Natural killer cell treated with Interleukin-12 subunit alpha and Interleukin-12 subunit beta and Interleukin-15 and Interleukin-18, amount 100 ng/mL, for 72 hours (primary cell): Measurements from ENCODE around the gene CCR9. TPM values are rescaled to one million over a fixed set of nuclear protein-coding genes. Genes with fewer than 3 reads are reported as not detected.
"Not testable (repeated sequence)": the region's sequence is repeated elsewhere in the genome, so short reads cannot be mapped to it uniquely, and the experiment has no call there.

ENCODE experiments used
- ATAC-seq, 2 donors: fragments of 150-1000 bp; cut with Tn5 transposase in 1 of 2; sonication (Bioruptor Pico), chemical (Tn5 transposase) in 1 of 2; 2 replicates each; pipeline ENCODE4 v1.10.0; 2021
- DNase-seq: peaks from one replicate; pipeline ENCODE4 v3.0.0; 2022; ENCODE audit warnings: low spot score
- H3K27ac Mint-ChIP-seq, 2 donors: 1 replicate in 1 of 2; 2 replicates in 1 of 2; pipeline ENCODE4 v1.8.0; 2022; ENCODE audit warnings: mixed read lengths in 2 of 2, mild to moderate bottlenecking in 1 of 2, moderate library complexity in 1 of 2
- H3K27me3 Mint-ChIP-seq, 2 donors: 1 replicate in 1 of 2; 2 replicates in 1 of 2; pipeline ENCODE4 v1.8.0; 2022; ENCODE audit warnings: mixed read lengths in 2 of 2
- H3K36me3 Mint-ChIP-seq: one replicate; pipeline ENCODE4 v1.8.0; 2022; ENCODE audit warnings: mixed read lengths
- H3K4me1 Mint-ChIP-seq, 2 donors: 1 replicate in 1 of 2; 2 replicates in 1 of 2; pipeline ENCODE4 v1.8.0; 2022; ENCODE audit warnings: low read depth in 2 of 2, mixed read lengths in 2 of 2, mild to moderate bottlenecking in 1 of 2
- H3K4me3 Mint-ChIP-seq: one replicate; pipeline ENCODE4 v1.8.0; 2022; ENCODE audit warnings: mixed read lengths
- H3K9me3 Mint-ChIP-seq: 2 replicates; pipeline ENCODE4 v1.8.0; 2022; ENCODE audit warnings: mixed read lengths
- total RNA-seq, 2 donors: library from RNA; stranded (reverse); gene quantifications; one replicate each; pipeline ENCODE4 v1.2.3, GENCODE V29; 2022

The CCR9 gene
- not detected for total RNA-seq

DNA sequence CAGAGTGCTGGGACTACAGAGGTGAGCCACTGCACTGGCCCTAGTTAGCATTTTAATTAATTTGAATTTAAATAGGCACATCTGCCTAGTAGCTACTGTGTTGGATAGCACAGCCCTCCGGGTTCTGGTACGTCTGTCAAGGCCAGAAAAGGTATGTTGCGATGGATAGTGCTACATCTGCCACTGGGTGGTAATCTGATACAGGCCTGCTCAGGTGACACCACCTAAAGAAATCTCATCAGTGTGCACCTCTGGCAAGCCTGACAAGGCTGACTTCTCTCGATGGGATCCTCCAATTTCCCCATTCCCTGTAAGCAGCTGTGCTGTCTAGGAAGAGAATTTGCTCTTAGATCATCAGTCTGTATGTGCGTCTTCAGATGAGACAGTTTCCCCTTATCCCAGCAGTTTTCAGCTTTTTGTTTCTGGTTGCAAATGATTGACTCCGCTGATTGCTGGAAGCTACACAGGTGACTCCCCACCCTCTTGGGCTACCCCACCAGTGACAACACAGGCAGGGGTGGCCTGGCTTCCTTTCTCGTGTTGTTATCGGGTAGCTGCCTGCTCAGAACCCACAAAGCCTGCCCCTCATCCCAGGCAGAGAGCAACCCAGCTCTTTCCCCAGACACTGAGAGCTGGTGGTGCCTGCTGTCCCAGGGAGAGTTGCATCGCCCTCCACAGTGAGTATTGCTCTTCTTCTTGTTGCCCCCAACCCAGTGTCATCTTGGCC lies at the start of gene CCR9:
CCR9 (plus strand) TSS at position 565 of the 727 bp plus-strand sequence. CDS start 8,391 bp downstream, outside the sequence.
- DNase-seq (no peak), ATAC-seq (no peak)
- Mint-ChIP-seq H3K36me3 (no peaks in the 10 kb centered on the region), H3K9me3 (no peaks in the 10 kb centered on the region), H3K27ac (no peak within 1 kb of the TSS), H3K4me3 (no peak within 1 kb of the TSS), H3K4me1 (peaks cover 7 to 22% of the 10 kb centered on the region in 2 donors), H3K27me3 (peaks cover 19 to 20% of the 10 kb centered on the region in 2 donors)

- ATAC-seq = no peak
- Mint-ChIP-seq H3K36me3 (no peaks in the 10 kb centered on the region), H3K4me3 (no peak overlapping the region)
These were observed 47.9 kb upstream of the CCR9 start for GRCh38 chr3:45838466-45838865.

GRCh38 chr3:45841420-45841756 lies 45.0 kb upstream of the CCR9 start:
- Mint-ChIP-seq H3K27ac (peak overlapping the region; percentile 90 to 91), H3K4me3 (peak overlapping the region; percentile 95), H3K4me1 (peaks cover 14 to 36% of the 10 kb centered on the region in 2 donors), H3K36me3 (no peaks in the 10 kb centered on the region), H3K27me3 (no peaks in the 10 kb centered on the region), H3K9me3 (no peaks in the 10 kb centered on the region)
- DNase-seq (no peak), ATAC-seq (peak in 1 of 2 donors; percentile 60)

More at GRCh38 chr3:45838466-45838865, 47.9 kb upstream of the CCR9 start:
- DNase-seq = no peak
- H3K4me1 Mint-ChIP-seq = peaks cover 14 to 24% of the 10 kb centered on the region in 2 donors
- no peak overlapping the region for H3K27ac Mint-ChIP-seq
- no peaks in the 10 kb centered on the region for H3K27me3 Mint-ChIP-seq
- no peaks in the 10 kb centered on the region for H3K9me3 Mint-ChIP-seq

DNA sequence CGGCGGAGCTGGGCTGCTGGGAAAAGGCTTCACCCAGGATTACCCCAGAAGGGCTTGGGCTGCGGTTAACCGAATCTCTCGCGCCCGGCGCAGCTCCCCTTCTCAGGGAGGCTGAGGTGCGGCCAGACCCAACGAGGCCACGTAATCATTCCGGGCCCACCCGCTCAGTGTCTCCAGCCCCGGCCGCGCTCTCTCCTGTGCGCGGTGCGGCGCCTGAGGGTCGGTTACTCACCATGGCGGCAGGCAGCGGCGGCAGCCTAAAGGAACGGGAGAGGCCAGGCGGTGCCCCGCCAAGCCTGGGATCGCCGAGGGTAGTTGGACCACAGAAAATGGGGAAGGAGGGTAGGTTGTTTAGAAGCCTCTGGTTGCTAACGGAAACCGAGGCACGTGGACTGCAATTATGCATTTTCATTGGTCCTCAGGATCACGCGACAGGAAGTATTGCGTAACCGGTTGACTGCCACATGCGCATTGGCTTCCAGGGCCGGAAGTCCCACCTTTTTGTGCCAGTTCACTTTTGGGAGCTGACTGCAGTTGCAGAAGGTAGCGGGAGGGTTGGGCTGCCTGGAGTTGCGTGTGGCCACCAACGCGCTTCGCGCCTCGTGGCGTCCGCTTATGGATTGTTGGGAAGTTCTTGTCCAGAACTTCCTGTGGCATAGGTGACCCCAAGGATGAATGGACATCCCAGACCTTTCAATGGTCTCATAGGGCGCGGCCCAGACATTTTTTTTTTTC lies 44.4 kb upstream of the CCR9 start, which contains the start of gene LZTFL1:
LZTFL1 (minus strand) TSS at position 363 of the 735 bp plus-strand sequence; CDS start at position 235, 128 bp downstream.
- Mint-ChIP-seq H3K9me3 (no peaks in the 10 kb centered on the region), H3K27me3 (no peaks in the 10 kb centered on the region), H3K36me3 (no peaks in the 10 kb centered on the region), H3K4me3 (peak within 1 kb of the TSS; percentile 95), H3K27ac (peak within 1 kb of the TSS; percentile 90 to 91), H3K4me1 (peaks cover 14 to 36% of the 10 kb centered on the region in 2 donors)
- DNase-seq = peak; percentile 93
- peak; percentile 90 to 93 for ATAC-seq

GRCh38 chr3:45842851-45843625 lies 43.3 kb upstream of the CCR9 start:
- peak overlapping the region; percentile 95 for H3K4me3 Mint-ChIP-seq
- DNase-seq = no peak
- ATAC-seq = no peak
- H3K27me3 Mint-ChIP-seq = peaks cover 3% of the 10 kb centered on the region in 2 donors
- H3K36me3 Mint-ChIP-seq = no peaks in the 10 kb centered on the region
- peaks cover 14 to 36% of the 10 kb centered on the region in 2 donors for H3K4me1 Mint-ChIP-seq
- no peaks in the 10 kb centered on the region for H3K9me3 Mint-ChIP-seq
- peak overlapping the region; percentile 90 to 91 for H3K27ac Mint-ChIP-seq

DNA sequence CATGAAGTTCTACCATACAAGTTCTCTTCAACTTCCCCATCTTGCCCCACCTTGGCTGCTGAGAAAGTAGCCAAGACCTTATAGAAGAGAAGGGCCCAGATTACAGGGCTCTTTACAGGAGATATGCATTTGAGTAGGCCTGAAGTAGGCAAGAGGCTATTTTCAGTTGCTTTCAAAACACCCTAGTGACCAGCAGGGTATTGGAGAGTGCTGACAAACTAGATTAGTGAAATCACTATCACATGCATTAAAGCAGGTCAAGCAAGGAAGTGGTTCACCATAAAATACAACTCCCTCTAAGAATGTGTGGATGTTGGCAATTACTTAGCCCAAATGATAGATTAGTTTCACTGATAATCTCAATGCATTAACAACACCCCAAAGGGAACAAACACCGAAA lies 41.7 kb upstream of the CCR9 start:
- Mint-ChIP-seq H3K4me1 (peaks cover 14 to 36% of the 10 kb centered on the region in 2 donors), H3K27ac (peak overlapping the region in 1 of 2 donors; percentile 68), H3K4me3 (no peak overlapping the region), H3K36me3 (no peaks in the 10 kb centered on the region), H3K9me3 (no peaks in the 10 kb centered on the region), H3K27me3 (peaks cover 3 to 6% of the 10 kb centered on the region in 2 donors)
- ATAC-seq (no peak), DNase-seq (no peak)

- Mint-ChIP-seq H3K36me3 (no peaks in the 10 kb centered on the region), H3K27me3 (peaks cover 3 to 6% of the 10 kb centered on the region in 2 donors), H3K4me1 (peaks cover 0 to 16% of the 10 kb centered on the region in 2 donors), H3K4me3 (no peak overlapping the region), H3K9me3 (no peaks in the 10 kb centered on the region), H3K27ac (no peak overlapping the region)
- DNase-seq (no peak), ATAC-seq (no peak)
These were observed 38.0 kb upstream of the CCR9 start for GRCh38 chr3:45848392-45848791.

GRCh38 chr3:45852828-45853227 lies 33.5 kb upstream of the CCR9 start:
- DNase-seq = no peak
- no peak for ATAC-seq
- Mint-ChIP-seq H3K36me3 (peaks cover 13% of the 10 kb centered on the region), H3K27ac (no peak overlapping the region), H3K27me3 (peaks cover 5 to 6% of the 10 kb centered on the region in 2 donors), H3K4me3 (no peak overlapping the region), H3K4me1 (peaks cover 3 to 9% of the 10 kb centered on the region in 2 donors), H3K9me3 (peaks cover 3% of the 10 kb centered on the region)

DNA sequence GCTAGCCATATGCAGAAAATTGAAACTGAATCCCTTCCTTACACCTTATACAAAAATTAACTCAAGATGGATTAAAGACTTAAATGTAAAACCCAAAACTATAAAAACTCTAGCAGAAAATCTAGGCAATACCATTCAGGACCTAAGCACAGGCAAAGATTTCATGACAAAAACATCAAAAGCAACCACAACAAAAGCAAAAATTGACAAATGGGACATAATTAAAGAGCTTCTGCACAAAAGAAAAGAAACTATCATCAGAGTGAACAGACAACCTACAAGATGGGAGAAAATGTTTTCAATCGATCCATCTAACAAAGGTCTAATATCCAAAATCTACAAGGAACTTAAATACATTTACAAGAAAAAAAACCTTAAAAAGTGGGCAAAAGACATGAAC lies 30.0 kb upstream of the CCR9 start:
- Mint-ChIP-seq H3K4me1 (peaks cover 9 to 23% of the 10 kb centered on the region in 2 donors), H3K36me3 (peaks cover 13% of the 10 kb centered on the region)
- not testable (repeated sequence) for H3K9me3 Mint-ChIP-seq, ATAC-seq, H3K4me3 Mint-ChIP-seq, H3K27me3 Mint-ChIP-seq, DNase-seq, H3K27ac Mint-ChIP-seq

DNA sequence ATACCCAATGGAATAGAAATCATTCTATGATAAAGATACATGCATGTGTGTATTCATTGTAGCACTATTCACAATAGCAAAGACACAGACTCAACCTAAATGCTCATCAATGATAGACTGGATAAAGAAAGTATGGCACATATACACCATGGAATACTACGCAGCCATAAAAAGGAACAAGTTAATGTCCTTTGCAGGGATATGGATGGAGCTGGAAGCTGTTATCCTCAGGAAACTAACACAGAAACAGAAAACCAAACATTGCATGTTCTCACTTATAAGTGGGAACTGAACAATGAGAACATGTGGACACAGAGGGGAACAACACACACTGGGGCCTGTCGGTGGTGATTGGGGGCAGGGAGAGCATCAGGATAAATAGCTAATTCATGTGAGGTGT lies 29.3 kb upstream of the CCR9 start:
- not testable (repeated sequence) for ATAC-seq, DNase-seq, H3K27me3 Mint-ChIP-seq, H3K27ac Mint-ChIP-seq, H3K4me3 Mint-ChIP-seq, H3K9me3 Mint-ChIP-seq
- H3K4me1 Mint-ChIP-seq = peaks cover 9 to 28% of the 10 kb centered on the region in 2 donors
- H3K36me3 Mint-ChIP-seq = peaks cover 13% of the 10 kb centered on the region

GRCh38 chr3:45858809-45859543 lies 27.4 kb upstream of the CCR9 start:
- peaks cover 17 to 33% of the 10 kb centered on the region in 2 donors for H3K4me1 Mint-ChIP-seq
- ATAC-seq (no peak), DNase-seq (no peak)
- H3K27ac Mint-ChIP-seq = no peak overlapping the region
- peaks cover 25% of the 10 kb centered on the region for H3K36me3 Mint-ChIP-seq
- H3K27me3 Mint-ChIP-seq = peaks cover 0 to 4% of the 10 kb centered on the region in 2 donors
- H3K9me3 Mint-ChIP-seq = peaks cover 7% of the 10 kb centered on the region
- H3K4me3 Mint-ChIP-seq = no peak overlapping the region

DNA sequence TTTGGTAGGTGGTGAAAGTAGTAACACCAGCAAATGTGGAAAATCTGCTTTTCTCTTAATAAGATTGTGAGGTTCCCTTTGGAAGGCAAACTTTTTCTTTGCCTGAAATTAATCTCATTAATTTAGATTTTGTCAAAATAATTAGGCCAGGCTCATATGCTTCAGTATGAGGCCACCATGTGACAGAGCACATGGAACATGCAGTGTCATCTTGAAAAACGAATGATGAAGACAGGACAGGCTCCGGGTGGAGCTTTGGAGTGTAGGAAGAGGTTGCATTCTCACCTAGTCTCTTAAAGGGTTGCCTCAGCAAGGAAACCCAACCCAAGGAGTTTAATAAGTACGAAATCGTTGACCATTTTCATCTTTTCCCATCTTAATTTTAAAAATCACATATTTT lies 25.9 kb upstream of the CCR9 start:
- Mint-ChIP-seq H3K9me3 (peaks cover 7% of the 10 kb centered on the region), H3K36me3 (peaks cover 25% of the 10 kb centered on the region), H3K4me3 (peak overlapping the region; percentile 48), H3K27me3 (no peaks in the 10 kb centered on the region), H3K27ac (no peak overlapping the region), H3K4me1 (peaks cover 26 to 41% of the 10 kb centered on the region in 2 donors)
- no peak for DNase-seq
- ATAC-seq = no peak
